Measurements from ENCODE around the gene HOXB4.

The HOXB4 gene

GRCh38 chr17:48559122-48559839, 18.9 kb downstream of the HOXB4 start:
- DNase-seq (ENCODE audit: low read depth) = no peak

DNA sequence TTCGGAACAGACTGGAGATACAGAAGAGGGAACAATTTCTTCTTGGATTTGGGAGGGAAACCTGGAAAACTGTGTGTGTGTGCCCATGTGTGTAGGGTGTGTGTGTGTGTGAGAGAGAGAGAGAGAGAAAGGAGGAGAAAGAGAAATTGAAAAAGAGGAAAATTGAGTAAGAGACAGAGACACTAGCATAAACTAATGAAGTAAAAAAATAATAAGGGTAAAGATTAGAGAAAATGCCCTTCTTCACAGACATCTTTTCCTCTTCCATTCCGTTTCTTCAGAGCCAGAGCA, 19.4 kb downstream of the HOXB4 start:
- no peak for DNase-seq (ENCODE audit: low read depth)

DNA sequence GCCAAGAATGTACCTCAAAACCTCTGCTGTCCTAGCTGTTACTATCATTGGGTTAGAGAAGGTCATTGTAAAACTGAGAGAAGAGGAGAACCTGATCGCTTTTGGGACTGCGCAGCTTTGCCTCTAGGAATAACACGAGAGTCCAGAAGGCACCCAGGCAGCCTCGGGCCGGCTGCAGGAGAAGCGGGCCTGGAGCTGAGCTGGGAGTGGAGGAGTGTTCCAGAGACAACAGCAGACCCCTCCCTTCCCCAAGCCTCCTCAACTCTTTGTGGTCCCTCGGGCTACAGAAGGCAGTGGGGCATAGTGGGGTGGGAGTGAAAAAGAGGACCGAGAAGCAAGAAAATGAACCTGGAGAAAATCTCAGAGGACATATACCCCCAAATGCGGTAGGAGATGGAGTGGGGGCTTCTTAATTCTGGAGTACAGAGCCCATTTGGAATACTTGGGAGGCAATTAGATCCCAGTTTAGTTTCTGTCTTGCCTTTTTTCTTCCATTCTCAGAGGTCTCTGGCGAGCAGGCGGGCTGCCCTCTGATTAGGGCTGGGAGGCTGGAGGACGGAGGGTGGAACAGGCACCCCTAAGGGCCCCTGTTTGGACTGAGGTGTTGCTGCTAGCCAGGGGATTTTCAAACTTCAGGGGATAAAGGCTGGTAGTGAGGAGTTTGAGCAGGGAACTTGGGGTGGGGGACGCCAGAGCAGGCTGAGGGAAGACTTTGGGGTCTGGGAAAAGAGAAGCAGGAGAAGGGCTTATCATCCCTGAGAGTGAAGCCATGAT, 19.9 kb downstream of the HOXB4 start:
- no peak for DNase-seq (ENCODE audit: low read depth)

- no peak for DNase-seq (ENCODE audit: low read depth)
These were observed 21.4 kb downstream of the HOXB4 start for GRCh38 chr17:48556576-48557401.

GRCh38 chr17:48556229-48556575, 21.9 kb downstream of the HOXB4 start:
- no peak for DNase-seq (ENCODE audit: low read depth)

- DNase-seq (ENCODE audit: low read depth) = peak; percentile 17
These were observed 22.6 kb downstream of the HOXB4 start for GRCh38 chr17:48555258-48556228.

DNA sequence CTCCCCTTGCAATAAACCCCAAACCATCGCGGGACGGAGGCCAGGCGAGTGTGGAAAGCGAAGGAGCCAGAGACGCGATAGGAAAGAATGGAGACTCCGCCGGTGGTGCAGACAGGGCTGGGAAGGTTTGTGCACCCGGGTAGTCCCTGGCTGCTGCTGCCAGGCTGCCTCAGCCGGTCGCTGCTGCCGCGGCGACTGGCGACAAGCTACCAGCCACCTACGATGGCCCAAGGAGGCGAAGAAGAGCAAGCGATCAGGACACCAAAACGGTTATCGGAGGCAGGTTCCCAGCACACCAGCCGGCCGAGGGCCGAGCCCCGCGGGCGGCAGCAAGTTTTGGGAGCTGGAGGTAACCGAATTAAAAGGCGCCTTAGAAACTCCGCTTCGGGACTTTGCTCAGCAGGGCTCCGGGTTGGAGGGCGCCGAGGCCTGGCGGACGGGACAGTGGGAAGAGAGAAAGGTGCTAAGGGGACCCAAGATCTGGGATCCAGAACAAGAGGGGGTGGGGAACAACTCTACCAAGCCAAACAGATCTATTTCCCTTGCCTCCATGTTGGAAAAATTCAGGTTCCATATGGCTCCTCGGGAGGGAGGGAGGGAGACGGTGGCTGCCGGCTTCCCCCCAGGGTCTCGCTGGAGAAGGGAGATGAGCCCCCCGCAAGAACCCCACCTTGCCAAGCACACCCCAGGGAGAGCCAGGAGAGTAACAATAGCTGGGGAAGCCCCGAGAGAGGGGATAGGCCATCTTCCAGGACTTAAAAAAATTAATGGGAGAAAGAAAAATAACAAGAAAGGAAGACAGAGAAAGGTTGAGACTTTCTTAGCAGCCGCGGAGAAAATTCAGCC, 23.5 kb downstream of the HOXB4 start:
- no peak for DNase-seq (ENCODE audit: low read depth)

DNA sequence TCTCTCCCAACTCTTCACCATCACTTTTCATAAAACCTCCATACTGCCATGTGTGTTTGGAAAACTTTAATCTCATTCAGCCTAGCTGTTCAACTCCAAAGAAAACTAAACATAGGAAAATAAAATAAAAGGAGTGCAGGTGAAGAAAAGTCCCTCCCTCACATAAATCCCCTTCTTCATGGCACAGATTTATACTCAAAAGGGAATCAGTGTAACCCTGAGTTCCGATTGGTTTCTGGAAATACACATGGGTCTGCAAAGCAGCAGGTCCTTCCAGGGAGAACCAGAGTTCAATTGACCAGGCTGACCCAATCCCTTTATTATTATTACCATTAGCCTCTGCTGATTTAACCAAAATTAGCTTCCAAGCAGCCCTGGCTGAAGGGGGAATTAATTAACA, 24.3 kb downstream of the HOXB4 start:
- no peak for DNase-seq (ENCODE audit: low read depth)

GRCh38 chr17:48553190-48553547, 25.0 kb downstream of the HOXB4 start:
- DNase-seq (ENCODE audit: low read depth) = no peak

GRCh38 chr17:48552466-48553189, 25.5 kb downstream of the HOXB4 start:
- no peak for DNase-seq (ENCODE audit: low read depth)

- DNase-seq (ENCODE audit: low read depth) = no peak
These were observed 26.3 kb downstream of the HOXB4 start for GRCh38 chr17:48551596-48552465.

GRCh38 chr17:48551214-48551555, 27.0 kb downstream of the HOXB4 start:
- DNase-seq (ENCODE audit: low read depth) = no peak

- DNase-seq (ENCODE audit: low read depth) = no peak
These were observed 27.5 kb downstream of the HOXB4 start for GRCh38 chr17:48550502-48551213.

DNA sequence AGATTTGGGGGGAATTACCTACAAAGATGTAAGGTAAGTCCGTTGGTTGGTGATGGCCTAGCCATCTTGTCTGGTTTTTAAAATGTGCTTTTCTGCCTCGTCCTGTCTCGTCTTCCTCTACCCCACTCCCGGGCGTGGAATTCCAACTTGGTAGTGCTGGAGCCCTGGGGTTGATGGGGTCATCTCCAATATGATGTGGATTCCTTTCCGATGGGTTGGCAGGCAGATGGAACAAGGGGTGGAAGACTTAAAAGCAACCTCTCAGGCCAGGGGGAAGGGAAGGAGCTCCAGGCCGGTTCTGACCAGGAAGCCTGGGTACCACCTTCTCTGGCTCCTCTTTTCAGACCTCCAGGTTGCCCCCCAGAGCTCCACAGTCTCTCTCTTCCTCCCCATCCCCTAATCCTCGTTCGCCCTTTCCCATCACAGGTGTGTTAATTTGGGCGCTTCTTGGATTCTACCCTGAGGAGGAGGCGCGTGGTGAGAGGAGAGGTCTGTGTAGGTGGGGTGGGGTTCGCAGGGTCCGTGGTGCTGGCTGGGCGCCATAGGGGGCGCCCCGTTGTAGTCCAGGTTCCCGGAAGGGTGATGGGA, 28.1 kb downstream of the HOXB4 start:
- no peak for DNase-seq (ENCODE audit: low read depth)

DNA sequence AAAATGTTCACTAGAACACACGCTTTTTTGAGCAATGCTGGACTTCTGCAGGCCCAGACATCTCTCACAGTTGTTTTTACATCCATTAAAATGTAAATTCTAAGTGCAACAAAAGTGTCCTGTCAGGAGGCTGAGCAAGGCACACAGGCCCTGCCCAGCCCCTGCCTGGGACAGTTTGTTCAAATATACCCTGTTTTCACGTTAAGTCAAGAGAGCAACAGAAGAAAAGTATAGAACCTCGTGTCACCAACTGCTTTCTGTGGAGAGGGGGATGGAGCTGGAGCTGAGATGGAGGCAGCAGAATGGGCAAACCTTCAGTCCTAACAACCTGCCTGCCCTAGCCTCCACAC, 28.9 kb downstream of the HOXB4 start:
- no peak for DNase-seq (ENCODE audit: low read depth)

- no peak for DNase-seq (ENCODE audit: low read depth)
These were observed 29.4 kb downstream of the HOXB4 start for GRCh38 chr17:48548523-48549280.

DNA sequence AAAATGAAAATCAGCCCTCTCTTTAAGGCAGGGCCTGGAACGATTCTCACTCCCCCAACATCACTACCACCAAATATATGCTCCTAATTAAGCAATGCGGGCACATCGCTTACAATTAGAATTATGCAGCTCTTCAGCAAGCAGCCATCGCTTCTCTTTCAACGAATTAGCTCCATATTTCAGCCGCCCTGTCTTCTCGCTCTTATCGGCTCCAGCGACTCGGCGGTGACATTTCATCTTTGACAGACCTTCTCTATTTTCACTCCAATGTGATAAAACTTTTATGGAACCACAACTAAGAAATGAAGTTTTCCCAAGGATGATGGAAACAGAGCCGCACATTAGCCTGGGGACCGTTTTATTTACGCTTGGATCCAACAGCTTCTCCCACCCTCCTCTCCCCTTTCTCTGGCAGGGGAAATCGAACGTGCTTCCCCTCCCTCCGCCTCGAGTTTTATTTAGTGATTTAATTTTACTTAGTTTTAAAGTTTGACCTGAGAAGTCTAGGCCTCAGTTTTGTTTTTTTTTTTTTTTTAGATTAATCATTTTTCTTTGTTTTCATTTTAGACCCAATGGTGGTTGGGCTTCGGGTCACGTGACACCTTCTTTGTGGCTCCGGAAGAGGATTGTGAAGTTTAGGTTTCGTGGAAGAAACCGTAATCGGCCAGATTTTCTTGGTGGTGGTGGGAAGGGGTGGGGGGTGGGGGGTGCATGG, 30.2 kb downstream of the HOXB4 start:
- no peak for DNase-seq (ENCODE audit: low read depth)

All from non-pigmented ciliary epithelial cell (primary cell).